GM19395 (cell line): ENCODE results near the gene TAS2R1.

Source experiments
- ATAC-seq: cut with Tn5 transposase; IDR thresholded peaks from one replicate; pipeline ENCODE4 v1.9.1; 2021; ENCODE audit warnings: mild to moderate bottlenecking, moderate library complexity; ENCODE audit not compliant: unreplicated experiment

The TAS2R1 gene

GRCh38 chr5:9589049-9589835, 40.9 kb downstream of the TAS2R1 start:
- ATAC-seq = no peak

DNA sequence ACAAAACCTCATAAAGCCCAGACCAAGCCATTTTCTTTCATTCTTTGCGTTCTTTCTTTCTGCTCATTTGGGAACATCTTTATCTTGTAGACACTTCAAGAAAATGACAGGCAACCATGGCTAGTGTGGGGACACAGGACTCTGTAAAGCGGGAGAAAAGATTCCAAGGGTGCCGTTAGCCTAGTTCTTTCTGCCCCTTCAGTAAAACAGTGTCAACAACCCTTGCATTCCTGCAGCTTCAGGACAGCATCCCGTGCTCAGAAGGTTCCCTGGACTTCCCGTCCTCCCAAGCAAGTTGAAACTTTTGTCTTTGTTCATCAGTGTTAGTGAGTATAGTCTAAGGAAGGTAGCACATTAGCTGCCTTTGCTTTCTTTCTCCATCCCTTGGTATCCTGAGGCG, 41.9 kb downstream of the TAS2R1 start:
- ATAC-seq = no peak

DNA sequence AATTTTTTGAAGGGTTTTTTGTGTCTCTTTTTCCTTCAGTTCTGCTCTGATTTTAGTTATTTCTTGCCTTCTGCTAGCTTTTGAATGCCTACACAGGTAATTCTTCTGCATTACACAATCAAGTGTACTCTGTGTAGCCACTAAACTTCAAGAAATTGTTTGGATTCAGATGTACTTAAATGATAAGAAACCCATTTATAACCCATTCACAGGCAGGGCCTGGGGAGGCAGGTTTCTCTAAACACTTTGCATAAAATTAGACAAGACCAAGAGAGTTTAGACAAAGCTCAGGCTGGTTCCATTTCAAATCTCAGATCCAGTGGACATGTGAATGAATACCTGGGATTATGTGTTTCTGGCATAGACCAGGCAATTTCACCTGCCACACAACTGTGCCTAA, 43.0 kb downstream of the TAS2R1 start:
- no peak for ATAC-seq

DNA sequence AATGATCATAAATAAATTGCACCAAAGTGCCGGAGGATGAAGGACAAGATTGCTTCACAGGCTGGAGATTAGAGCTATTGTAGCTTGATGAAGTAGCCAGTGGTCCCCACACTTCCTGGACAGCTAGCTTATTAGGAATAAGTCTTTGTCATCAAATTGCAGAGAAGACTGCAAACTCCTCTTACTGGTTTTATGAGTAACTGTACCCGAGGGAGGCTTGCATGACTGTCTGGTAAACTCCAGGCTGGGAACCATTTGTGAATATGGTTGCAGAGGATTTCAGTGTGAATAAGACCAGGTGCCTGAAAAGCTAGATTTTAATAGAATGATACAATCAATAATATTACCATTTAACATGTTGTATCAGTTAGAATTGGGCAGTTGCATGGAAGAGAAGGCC, 47.7 kb downstream of the TAS2R1 start:
- no peak for ATAC-seq
